HFFc6 (cell line): ENCODE results near the gene IFI27L2. TPM values are rescaled to one million over a fixed set of nuclear protein-coding genes. Genes with fewer than 3 reads are reported as not detected.

Experiments used
- DNase-seq: peaks from one replicate; pipeline ENCODE4 v3.0.0-alpha.2; 2018
- H3K27ac Mint-ChIP-seq: 2 replicates; pipeline ENCODE4 v1.8.0; 2020; ENCODE audit warnings: mild to moderate bottlenecking, mixed read lengths
- H3K27me3 Mint-ChIP-seq: 2 replicates; pipeline ENCODE4 v1.8.0; 2021; ENCODE audit warnings: mild to moderate bottlenecking, moderate library complexity, mixed read lengths; ENCODE audit not compliant: insufficient read depth
- H3K36me3 Mint-ChIP-seq: 2 replicates; pipeline ENCODE4 v1.8.0; 2021; ENCODE audit warnings: low read depth, mixed read lengths
- H3K4me1 Mint-ChIP-seq: 2 replicates; pipeline ENCODE4 v1.8.0; 2020; ENCODE audit warnings: low read depth, mixed read lengths
- H3K4me3 Mint-ChIP-seq: 2 replicates; pipeline ENCODE4 v1.8.0; 2020; ENCODE audit warnings: mild to moderate bottlenecking, moderate library complexity, mixed read lengths
- H3K9me3 Mint-ChIP-seq: 2 replicates; pipeline ENCODE4 v1.8.0; 2020; ENCODE audit warnings: mild to moderate bottlenecking, mixed read lengths
- CTCF ChIP-seq: fragments of 200-600 bp; sonication (generic); IDR thresholded peaks from 2 replicates; pipeline ENCODE4 v1.5.0; 2021; ENCODE audit warnings: antibody characterized with exemption, mild to moderate bottlenecking
- total RNA-seq, 6 experiments: library from RNA; stranded (reverse); fragmentation: NEBNext Ultra II Directional; extraction: Animal tissue kit (Norgen Biotek cat#: 25700); gene quantifications; 2 replicates in 1 of 6; 3 replicates in 5 of 6; pipeline ENCODE4 v1.2.3, GENCODE V29; 2021

IFI27L2 gene
- total RNA-seq, 6 experiments from 2014 or later: 150 to 180 (median 171) TPM

GRCh38 chr14:94080621-94081385 is 48.6 kb downstream of the IFI27L2 start, which contains the start of the genes DDX24 and IFI27L1:
Gene DDX24, minus strand, starts transcription at chr14:94081202. Its CDS starts 1,460 bp downstream, at chr14:94079742.
Gene IFI27L1, plus strand, starts transcription at chr14:94081310. Its CDS starts 15,628 bp downstream, at chr14:94096938.
- peaks cover 11% of the 10 kb centered on the region for H3K27me3 Mint-ChIP-seq
- H3K4me1 Mint-ChIP-seq: peaks cover 45% of the 10 kb centered on the region
- no peak for TF ChIP-seq CTCF
- peak within 1 kb of the TSS; percentile 99 for H3K4me3 Mint-ChIP-seq
- peak; percentile 93 for DNase-seq
- H3K27ac Mint-ChIP-seq: peak within 1 kb of the TSS; percentile 98
- H3K9me3 Mint-ChIP-seq: peaks cover 17% of the 10 kb centered on the region
- peaks cover 50% of the 10 kb centered on the region for H3K36me3 Mint-ChIP-seq

- no peak for DNase-seq
- H3K4me1 Mint-ChIP-seq: peaks cover 45% of the 10 kb centered on the region
- H3K36me3 Mint-ChIP-seq: peaks cover 58% of the 10 kb centered on the region
- H3K27me3 Mint-ChIP-seq: peaks cover 11% of the 10 kb centered on the region
- H3K4me3 Mint-ChIP-seq: peak overlapping the region; percentile 99
- H3K27ac Mint-ChIP-seq: peak overlapping the region; percentile 98
- H3K9me3 Mint-ChIP-seq: peaks cover 24% of the 10 kb centered on the region
- no peak for TF ChIP-seq CTCF
Measured at GRCh38 chr14:94079891-94080620, 49.3 kb downstream of the IFI27L2 start.

- Mint-ChIP-seq H3K4me1 (peaks cover 41% of the 10 kb centered on the region), H3K9me3 (peaks cover 37% of the 10 kb centered on the region), H3K4me3 (0 out of 2 replicates have a peak overlapping the region, but pooled peaks have one; percentile 68), H3K27ac (peak overlapping the region; percentile 23), H3K27me3 (peaks cover 7% of the 10 kb centered on the region), H3K36me3 (peaks cover 69% of the 10 kb centered on the region)
- no peak for TF ChIP-seq CTCF
- no peak for DNase-seq
Measured at GRCh38 chr14:94077823-94078222, 51.6 kb downstream of the IFI27L2 start.

Other genes starting within 250 kb of the IFI27L2 start
- gene FAM181A, start 202.3 kb downstream of the IFI27L2 start, total RNA-seq: not detected
- gene ASB2, start 153.0 kb downstream of the IFI27L2 start, total RNA-seq: not detected
- not detected for gene CCDC197, start 132.3 kb downstream of the IFI27L2 start, total RNA-seq
- gene OTUB2, start 103.3 kb downstream of the IFI27L2 start, total RNA-seq: 1 to 10 TPM in 4 of 6 experiments, under 1 TPM in 2; 0.77 to 1.8 (median 1.2) TPM
- 100 to 1,000 TPM; 167 to 191 (median 187) TPM for gene DDX24, start 48.4 kb downstream of the IFI27L2 start, total RNA-seq
- gene IFI27L1, start 48.3 kb downstream of the IFI27L2 start, total RNA-seq: 10 to 100 TPM; 22.3 to 28.2 (median 23.7) TPM
- gene IFI27, start 18.9 kb downstream of the IFI27L2 start, total RNA-seq: under 1 TPM in 2 of 6 experiments, not detected in 4; 0.29 to 0.46 TPM
- gene PPP4R4, start 44.7 kb upstream of the IFI27L2 start, total RNA-seq: under 1 TPM in 2 of 6 experiments, not detected in 4; 0.05 to 0.14 TPM
- not detected for gene SERPINA10, start 163.7 kb upstream of the IFI27L2 start, total RNA-seq
- gene SERPINA6, start 193.7 kb upstream of the IFI27L2 start, total RNA-seq: not detected
- not detected for gene SERPINA2, start 237.1 kb upstream of the IFI27L2 start, total RNA-seq